ENCODE measurements around the gene KCNMA1.

Gene KCNMA1

DNA sequence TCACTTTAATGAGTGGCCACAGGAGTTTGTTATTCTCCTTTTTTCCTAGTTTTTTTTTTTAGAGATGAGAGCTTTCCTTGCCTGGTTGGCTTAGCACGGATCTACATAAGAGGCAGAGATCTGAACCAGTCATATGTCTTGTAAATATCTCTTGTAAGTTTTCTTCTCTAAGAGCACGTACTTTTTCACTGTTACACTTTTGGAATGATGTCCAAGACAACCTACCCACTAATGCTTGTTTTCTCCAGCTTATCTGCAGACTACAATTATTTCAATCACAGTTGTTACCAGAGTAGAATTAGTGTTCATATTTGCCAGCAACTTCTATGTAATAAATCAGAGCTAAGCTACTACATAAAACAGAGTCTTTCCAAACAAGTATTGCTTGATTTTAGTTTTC, 444.6 kb downstream of the KCNMA1 start:
- no peak for ATAC-seq

DNA sequence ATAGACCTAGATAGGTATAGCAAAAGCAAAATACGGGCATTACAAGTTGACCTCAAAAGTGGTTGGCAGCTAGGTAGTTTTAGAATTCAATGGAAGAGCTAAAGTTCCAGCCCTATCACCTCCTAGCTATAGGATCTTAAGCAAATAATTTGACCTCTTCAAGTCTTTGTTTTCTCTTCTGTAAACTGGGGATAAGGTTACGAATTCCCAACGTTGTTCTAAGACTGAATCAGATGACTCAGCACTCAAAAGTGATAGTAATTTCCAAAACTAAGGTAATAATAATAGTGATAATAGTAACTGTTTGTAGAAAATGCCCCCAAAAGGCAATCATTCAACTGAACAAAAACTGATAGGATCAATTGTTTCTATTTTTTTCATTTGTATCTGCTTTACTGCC, 445.2 kb downstream of the KCNMA1 start:
- no peak for ATAC-seq

DNA sequence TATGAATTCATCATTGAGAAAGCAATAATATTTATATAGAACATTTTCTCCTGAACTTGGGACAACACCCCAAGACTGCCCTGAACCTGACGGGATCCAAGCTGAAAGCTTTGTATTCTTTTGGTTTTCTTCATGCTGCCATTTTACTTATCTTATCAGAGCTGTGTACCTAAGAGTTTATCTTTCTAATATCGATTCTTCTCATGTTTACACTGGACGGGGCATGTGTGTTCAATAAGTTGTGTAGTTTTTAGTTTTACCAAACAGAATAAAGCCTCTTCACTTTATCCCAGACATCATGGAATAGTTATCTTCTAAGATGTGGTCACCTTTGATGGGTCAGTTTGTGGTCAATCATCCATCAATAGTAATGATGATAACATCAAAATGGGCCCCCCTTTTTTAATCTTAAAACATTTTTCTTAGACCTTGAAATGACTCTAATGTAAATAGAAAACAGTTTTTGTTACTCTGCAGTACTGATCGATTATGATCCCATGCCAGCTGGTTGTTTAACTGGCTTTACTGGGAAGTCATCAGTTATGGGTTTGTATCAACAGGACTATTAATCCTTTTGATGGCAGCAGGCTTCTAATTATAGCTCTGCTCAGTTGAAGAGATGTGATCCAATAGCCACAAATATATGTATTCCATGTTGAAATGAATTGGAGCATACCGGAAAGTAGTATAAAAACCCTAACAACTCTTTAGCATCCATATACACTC, 446.1 kb downstream of the KCNMA1 start:
- ATAC-seq: no peak

DNA sequence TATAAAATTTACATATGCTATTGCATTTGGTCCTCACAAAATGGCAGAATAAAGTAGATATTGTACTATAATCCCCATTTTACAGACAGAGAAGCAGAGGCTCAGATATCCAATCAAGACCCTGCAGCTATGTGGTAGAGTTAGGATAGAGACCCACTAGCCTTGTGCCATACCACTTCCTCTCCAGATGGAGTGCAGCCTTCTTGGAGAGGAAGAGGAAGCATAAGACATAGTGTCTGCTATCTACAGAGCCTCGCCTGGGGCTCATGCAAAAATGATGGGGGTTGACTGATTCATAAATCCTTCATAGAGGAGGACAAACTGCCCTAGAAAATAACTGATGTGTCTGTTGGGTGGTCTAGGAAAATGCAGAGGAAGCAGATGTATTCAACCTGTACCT, 447.3 kb downstream of the KCNMA1 start:
- no peak for ATAC-seq

DNA sequence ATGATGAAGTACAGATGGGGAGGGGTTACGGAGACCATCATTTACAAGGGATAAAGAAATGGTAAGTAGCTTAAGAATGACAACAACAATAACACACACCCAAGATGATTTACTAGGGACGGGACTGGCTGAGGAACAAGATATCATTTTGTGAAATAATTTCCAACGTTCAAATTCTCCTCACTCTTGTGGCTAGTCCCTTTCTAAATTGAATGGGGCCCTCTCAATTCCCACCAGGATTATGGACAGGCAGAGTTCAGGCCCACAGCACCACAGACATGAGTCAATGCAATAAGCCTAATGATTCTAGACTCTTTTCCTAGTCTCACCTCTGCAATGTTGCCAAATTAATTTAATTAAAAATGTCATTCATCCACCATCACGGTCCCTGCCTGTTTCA, 448.1 kb downstream of the KCNMA1 start:
- no peak for ATAC-seq

DNA sequence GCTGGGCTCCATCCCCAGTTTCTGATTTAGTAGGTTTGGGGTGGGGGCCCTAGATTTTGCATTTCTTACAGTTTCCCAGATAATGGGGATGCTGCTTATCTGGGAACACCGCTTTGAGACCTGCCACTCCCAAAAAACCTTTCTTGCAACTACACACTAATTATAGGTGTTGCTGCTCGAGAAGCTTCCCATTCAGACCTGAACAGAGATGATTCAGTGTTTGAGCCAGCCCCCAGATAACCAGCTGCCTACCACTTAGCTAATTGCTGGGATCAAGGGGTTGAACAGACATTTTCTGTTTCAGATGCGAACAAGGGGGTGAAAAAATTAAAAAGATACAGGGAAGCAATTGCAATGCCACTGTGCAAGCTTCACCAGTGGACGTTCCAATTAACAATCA, 448.5 kb downstream of the KCNMA1 start:
- no peak for ATAC-seq

DNA sequence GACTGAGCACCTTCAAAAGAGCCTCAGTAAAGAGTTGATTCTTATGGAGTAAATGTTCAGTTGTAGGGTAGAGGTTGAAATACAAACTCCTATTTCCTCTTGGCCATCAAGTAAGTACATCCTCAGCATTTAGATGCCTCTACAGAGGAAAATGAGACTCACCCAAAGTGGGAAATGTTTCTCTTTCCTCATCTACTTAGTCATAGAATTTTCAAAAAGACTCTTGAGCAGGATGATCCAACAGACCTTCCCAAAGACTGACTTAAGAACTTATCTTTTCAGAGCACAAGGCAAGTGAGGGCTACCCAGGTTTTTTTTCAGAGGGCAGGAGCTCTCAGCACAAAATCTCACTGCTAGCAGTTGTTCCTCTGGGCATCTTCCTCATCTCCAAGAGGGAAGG, 449.1 kb downstream of the KCNMA1 start:
- no peak for ATAC-seq

DNA sequence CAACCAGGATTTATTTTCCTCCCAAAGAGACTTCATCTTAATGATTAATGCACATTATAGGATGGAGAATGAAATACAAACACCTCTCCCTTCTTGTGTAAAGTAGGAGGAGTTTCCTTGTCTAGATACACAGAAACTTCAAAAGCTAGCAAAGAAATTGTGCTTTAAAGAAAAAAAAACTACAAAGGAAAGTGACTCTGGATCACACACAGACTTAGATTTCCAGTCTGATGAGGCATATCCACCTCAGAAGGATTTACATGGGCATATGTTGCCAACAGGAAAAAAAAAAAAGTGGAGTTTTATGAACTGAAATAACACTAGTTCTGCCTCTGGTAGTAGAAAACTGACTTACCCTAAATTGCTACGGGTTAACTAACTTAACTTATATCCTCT, 449.6 kb downstream of the KCNMA1 start:
- ATAC-seq: no peak

DNA sequence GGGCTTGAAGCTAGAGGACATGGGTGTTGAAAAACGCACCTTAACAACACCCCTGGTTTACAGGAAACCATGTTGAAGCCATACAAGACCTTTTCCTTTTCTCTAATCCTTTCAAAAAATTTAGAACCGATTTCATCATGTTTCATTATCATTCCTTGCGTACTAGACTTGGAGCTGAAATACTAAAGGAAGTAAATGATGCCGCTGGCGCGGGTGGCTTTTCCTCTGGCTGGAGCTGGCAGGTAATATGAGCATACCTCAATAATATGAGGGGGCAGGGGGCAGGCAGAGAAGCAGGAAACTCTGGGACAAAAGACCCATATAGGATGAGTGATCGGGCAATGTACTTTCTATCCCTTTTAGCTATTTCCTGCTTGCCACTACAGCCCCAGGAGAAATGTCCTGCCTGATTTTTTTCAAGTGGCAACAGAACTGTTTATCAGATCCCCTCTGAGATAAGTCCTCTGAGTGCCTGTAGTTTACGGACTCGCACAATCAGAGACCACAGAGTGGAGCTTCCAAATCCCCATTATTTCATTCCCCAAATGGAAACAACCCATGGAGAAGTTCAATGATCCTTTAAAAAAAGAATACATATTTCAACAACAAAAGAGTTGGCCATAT, 450.1 kb downstream of the KCNMA1 start:
- ATAC-seq: no peak

DNA sequence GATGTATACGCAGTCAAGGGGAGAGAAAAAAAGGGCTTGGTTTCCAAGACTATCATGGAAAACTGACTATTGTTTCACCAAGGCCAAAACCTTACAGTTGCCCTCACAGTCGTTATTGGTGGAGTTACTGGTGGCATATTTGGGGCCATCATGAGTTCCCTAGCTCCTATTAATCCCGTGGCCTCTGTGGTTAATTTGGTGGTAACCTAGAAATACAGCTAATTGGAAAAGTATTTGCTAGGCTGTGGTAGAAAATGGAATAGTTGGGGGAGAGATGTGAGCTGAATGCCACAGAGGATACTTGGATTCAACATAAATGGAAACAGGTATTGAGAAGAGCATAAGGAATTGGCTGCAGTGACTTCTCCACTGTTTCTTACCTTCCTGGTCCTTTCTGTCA, 450.7 kb downstream of the KCNMA1 start:
- ATAC-seq: no peak

DNA sequence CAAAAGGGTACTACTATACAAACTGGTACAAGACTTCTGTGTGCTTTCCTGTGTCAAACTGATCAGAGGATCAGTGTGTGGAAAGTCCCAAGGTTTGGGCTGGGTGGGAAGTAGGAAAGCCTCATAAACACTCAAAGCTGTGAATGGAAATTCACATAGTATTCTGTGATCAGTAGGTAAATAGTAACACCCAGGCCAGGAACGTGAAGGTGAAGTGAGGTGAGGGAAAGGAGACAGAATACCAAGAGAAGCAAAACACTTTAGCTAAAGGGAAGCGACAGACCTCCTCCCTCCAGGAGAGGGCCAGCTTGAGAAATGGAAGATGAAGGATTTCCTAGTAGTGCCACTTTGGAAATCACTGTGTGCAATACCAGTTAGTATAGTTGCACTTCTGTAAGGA, 451.9 kb downstream of the KCNMA1 start:
- ATAC-seq: no peak

DNA sequence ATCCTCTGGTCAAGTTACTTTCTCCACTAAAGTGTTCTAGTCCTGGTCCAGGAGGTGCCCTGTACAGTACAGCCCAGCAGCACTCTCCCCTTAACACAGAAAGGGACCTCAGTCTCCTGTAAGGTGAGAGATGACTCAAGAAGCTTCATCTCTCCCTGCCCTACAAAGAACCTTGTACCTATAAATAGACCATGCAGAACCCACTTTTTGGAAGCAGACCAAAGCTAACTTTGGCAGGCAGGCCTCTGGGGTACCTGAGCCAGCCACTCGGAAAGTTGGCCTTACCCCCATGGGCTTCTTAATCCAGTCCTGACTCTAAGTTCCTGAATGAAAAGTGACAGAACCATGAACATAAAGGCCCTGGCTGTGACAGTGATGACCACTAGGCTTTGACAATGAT, 454.8 kb downstream of the KCNMA1 start:
- no peak for ATAC-seq

DNA sequence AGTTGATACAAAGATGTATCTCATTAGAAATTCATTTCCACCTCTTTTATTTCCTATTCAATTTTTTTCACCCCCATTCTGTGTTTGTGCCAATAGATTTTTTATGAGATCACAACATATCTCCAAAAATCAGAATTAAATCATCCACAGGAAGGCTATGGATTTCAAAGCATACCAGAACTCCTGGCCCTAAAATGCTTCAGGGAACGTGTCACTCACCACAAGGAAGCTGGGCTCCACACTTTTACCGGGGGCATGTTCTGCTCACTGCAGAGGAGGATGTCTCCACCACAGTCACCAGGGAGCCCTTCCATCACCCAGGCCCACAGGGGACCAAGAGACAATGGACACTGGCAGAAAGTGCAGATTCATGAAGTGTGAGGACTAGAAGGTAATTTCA, 456.8 kb downstream of the KCNMA1 start:
- ATAC-seq: no peak

DNA sequence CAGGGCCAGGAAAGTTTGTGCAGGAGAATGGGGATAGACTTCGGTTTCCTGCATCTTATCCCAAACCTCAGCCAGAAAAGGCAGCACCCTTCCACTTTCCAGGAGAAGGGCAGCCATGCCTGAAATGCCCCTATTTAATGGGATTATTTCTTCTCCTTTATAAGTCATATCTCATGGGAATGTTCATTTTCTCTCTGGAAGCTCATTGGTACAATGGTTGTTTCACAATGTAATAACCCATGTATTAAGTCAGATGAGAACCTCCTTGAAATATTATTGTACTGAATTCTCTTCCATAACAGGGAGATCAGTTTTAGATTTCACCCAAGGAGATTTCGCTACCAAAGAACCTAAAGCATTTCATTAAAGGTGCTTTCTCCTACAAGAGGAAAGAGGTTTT, 457.5 kb downstream of the KCNMA1 start:
- no peak for ATAC-seq

DNA sequence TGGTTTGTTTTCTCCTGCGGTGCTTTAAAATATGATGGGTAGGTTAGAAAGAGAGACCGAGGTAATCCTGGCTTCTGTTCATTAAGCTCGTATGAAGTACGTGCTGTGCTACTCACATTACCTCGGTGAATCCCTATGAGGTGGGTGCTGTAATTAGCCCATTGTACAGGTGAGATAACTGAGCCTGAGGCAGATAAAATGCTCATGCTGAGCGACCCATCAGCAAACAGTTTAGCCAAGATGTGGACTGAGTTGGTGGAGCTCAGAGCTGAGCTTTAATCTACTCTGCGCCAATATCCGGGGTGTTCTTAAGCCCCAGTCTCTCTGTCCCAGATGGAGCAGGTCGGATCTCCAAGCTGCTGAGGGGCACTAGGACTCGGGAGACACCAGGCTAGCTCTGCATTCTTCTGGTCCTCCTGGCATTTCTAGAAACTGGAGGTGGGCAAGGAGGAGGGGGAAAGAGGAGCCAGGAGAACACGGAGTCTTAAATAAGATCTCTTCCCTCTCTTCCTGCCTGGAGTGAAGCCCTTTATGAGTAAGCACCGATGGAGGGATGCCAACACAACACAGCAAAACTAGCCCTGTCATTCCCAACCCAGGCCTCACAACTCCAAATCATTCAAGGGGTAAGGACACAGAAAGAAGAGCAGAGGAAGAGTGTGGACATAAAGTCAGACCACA, 458.5 kb downstream of the KCNMA1 start:
- ATAC-seq: no peak

DNA sequence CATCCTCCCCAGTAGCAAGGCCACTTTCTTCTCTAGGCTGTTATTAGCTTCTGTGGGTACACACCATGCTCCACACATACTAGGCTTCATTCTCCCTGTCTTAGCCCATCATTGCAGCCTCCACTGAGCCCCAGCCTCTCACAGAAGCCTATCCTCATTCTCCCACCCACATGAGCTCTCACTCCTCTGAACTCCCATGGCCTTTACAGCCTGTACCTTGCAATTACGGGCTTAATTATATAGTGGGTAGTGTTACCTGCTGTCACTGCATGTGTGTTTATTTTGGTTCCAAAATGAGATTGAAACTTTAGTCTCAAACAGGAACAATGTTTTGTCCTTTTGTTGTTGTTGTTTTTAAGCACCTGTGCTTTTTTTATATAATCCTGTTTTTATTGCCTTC, 460.0 kb downstream of the KCNMA1 start:
- ATAC-seq: no peak

DNA sequence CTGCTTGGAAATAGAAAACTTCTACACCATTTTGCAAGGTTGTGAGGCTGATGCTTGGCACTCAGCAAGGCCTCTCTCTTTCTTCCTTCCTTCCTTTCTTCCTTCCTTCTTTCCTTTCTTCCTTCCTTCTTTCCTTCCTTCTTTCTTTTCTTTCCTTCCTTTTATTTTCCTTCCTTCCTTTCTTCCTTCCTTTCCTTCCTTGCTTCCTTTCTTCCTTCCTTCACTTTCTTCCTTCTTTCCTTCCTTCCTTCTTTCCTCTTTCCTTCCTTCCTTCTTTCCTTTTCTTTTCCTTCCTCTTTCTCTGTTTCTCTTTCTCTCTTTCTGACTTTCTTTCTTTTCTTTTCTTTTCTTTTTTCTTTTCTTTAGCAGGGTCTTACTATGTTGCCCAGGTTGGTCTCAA, 460.4 kb downstream of the KCNMA1 start:
- ATAC-seq: no peak

DNA sequence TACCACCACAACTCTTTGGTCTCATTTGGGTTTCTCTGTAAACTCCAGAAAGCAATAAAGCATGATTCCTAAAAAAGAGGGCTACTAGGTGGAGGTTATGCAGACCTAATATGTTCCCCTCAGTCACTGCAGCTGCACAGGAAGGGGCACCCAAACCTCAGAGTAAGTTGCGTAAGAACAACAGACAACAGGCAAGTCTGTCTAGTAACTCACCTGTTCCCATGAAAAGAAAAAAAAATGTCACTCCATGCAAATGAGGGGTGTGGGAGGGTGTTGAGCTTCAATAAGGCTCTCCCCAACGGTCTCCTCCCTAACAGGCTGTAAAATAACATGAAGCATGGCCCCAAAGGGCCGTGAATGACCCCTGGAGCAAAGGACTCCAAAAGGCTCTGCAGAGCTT, 461.4 kb downstream of the KCNMA1 start:
- ATAC-seq: no peak

DNA sequence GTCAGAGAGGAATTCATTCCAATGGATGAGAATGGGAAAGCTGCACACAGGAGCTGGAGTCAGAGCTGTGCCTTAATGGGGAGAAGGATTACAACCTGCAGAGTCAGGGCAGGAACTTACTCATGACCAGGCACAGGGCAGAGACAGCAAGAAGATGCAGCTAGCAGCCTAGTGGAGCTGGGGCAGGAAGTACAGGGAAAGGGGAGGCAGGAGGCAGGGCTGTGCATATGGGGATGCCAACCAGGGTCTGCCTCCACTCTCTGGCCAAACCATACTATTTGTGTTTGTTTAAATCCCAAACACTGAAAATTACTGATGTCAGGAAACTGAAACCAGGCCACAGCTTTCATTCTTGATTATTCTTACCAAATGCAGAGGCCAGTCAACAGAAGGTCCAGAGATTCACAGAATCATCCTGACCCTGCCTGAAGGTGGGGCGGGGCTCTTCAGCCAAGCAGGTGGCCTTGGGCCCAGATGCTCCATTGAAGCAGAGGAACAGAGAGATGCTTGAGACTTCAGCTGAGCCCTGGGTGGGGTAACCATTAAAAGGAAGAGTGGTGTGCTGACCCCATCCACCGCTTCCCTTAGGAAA, 461.9 kb downstream of the KCNMA1 start:
- no peak for ATAC-seq

DNA sequence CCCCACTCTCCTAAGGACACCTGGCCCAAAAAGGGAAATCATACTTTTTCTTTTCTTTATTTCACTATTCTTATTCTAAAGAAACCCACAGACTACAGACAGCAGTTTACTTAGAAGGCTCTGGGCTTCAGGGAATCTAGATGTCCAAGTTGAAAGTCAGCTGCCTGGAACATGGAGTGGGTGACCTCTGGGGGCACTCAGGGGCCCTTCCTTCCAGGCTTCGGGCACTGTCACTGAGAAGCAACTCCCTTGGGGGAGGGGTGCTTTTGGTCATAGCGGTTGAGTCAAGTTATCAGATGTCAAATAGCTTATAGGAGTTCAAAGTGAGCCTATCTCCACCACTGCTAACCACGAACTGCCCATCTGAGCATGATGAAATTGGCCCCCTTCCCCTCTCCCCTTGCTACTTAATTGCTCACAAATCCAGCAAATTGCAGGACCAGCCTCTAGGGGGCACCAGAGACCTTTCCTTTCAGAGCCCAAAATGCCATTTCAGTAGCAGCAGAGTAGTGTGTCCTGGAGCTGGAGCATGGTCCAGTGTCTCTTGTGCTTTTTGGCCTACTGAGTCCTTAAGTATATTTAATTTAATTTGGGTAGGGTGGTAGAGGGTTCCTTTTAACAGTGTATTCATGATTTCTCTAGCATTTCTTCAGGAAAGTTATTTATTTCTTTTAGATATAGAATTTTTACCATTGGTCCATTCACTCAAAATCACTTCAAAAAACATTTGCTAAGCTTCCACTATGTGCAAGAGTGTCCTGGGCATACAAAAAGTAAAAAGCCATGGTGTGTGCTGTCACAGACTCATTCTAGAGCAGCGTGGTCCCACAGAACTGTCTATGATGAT, 463.8 kb downstream of the KCNMA1 start:
- ATAC-seq: no peak

DNA sequence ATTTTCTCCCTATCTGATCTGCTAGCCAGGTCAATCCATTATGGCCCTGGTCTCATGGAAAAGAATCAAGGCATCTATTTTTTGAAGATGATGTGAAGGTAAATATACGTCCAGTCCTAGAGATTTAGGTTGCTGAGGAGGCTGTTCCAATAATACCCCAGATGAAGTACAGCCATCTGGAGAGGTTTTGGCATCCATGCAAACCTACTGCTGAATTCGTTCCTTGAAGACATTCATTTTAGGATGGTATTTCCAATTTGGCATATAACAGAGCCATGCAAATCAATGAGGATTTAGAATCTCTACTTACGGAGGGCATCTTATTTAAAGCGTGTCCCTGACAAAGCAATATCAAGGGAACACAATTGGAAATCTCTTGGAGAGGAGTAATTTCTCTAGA, 465.5 kb downstream of the KCNMA1 start:
- no peak for ATAC-seq

DNA sequence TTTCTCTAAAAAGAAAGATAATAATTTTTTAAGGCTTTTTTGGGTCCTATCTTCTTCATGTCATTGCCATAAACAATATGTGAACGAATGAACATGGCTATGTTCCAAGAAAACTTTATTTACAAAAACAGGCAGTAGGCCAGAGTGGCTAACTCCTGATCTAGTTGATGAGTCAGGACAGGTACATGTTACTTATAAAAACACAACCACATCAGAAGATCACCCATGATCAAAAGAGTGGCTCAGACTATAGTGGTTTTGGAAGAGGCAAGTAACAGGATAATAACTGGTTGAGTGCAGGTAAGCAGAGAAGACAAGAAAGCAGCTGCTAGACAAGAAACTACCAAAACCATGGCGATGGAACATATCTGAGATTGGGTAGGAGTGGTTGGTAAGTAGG, 468.7 kb downstream of the KCNMA1 start:
- ATAC-seq: no peak

DNA sequence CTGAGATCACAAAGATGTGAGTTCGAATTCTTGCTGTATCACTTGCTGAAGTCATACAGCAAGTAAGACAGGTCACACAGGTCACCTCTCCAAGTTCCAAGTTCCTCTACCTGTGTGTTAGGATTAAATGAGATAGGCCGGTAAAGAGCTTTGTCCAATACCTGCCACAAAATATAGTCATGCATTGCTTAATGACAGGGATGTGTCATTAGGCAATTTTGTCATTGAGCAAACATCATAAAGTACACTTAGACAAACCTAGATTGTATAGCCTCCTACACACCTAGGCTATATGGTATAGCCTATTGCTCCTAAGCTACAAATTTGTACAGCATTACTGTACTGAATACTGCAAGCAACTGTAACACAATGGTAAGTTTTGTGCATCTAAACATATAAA, 469.4 kb downstream of the KCNMA1 start:
- no peak for ATAC-seq

All from activated CD4-positive, CD25-positive, alpha-beta regulatory T cell treated with anti-CD3 and anti-CD28 coated beads, Interleukin-2, amount 50 U/mL, for 24 hours (primary cell).